Colon (tissue), 2 donors: ENCODE data around the gene EBI3.
"Not testable (repeated sequence)": the region's sequence is repeated elsewhere in the genome, so short reads cannot be mapped to it uniquely, and the experiment has no call there.

Experiments
- FAIRE-seq: peaks from 2 replicates; lab custom pipeline; 2012; peaks lifted over from hg19 to GRCh38; lab: Jason Lieb, UNC
- donor health status: control.
- donor health status: control.

The EBI3 gene

DNA sequence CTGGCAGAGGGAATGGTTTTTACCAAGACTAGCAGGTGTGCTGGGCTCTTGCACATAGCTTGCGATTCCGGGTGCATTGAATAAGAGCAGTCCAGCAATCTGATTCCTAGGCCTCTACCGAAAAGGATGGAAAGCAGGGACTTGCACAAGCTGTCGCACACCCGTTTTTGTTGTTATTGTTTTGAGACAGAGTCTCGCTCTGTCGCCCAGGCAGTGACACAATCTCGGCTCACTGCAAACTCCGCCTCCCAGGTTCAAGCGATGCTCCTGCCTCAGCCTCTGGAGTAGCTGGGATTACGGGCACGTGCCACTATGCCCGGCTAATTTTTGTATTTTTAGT is 5.5 kb downstream of the EBI3 start:
- no peak for FAIRE-seq

DNA sequence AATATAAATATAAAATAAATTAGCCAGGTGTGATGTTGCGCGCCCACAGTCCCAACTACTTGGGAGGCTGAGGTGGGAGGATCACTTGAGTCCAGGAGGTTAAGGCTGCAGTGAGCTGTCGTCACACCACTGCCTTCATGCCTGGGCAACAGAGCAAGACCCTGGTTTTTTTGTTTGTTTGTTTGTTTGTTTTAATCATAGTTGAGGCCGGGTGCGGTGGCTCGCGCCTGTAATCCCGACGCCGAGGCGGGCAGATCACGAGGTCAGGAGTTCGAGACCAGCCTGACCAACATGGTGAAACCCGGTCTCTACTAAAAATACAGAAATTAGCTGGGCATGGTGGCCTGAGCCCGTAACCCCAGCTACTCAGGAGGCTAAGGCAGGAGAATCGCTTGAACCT is 8.2 kb downstream of the EBI3 start:
- not testable (repeated sequence) for FAIRE-seq

DNA sequence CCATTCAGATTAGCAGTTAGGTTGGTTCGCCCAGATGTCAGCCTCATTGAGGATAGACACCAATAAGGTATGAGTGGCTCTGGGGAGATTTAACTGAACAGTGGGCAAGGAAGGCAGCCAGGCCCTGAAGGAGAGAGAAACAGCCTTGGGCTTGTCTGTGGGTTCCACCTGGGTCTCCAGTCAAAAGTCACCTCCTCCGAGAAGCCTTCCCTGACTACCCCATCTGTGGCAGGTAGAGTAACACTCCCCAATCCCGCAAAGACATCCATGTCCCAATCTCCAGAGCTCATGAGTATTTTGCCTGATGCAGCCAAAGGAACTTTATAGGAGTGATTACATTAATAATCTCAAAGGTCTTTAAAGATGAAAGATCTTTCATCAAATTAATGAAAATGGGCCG is 9.5 kb downstream of the EBI3 start:
- no peak for FAIRE-seq

DNA sequence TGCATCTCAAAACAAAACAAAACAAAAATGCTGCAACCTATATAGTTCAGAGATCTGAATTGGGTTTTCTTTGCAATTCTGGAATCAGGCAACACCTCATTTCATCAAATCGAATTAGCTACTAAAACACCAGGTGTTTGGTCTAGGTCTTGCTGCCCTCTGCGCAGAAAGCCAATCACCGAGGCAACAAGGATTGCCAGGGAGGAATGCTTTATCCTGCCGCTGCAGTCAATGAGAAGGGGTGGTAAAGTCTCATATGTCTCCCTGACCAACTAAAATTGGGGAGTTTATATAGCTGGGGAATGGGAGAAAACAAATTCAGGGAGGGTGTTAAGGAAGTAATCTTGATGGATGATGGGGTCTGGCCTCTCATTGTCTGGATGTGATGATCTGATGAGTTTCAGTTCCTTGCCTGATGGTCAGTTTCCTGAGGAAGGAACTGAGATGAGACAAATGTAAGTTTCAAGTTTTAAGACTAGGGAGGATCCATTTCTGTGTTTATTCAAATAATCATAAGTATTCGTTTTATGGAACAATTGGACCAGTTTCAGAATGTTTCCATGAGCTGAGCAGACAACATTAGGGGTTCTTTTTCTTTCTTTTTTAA is 12.6 kb downstream of the EBI3 start:
- FAIRE-seq = no peak

DNA sequence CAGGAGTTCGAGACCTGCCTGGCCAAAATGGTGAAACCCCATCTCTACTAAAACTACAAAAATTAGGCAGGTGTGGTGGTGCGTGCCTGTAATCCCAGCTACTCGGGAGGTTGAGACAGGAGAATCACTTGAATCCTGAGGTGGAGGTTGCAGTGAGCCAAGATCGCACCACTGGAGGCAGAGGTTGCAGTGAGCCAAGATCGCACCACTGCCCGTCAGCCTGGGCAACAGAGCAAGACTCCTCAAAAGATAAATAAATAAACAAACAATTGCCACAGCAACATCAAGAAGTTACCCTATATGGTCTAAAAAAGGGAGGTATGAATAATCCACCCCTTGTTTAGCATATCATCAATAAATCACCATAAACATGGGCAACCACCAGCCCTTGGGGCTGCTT is 16.6 kb downstream of the EBI3 start:
- not testable (repeated sequence) for FAIRE-seq

DNA sequence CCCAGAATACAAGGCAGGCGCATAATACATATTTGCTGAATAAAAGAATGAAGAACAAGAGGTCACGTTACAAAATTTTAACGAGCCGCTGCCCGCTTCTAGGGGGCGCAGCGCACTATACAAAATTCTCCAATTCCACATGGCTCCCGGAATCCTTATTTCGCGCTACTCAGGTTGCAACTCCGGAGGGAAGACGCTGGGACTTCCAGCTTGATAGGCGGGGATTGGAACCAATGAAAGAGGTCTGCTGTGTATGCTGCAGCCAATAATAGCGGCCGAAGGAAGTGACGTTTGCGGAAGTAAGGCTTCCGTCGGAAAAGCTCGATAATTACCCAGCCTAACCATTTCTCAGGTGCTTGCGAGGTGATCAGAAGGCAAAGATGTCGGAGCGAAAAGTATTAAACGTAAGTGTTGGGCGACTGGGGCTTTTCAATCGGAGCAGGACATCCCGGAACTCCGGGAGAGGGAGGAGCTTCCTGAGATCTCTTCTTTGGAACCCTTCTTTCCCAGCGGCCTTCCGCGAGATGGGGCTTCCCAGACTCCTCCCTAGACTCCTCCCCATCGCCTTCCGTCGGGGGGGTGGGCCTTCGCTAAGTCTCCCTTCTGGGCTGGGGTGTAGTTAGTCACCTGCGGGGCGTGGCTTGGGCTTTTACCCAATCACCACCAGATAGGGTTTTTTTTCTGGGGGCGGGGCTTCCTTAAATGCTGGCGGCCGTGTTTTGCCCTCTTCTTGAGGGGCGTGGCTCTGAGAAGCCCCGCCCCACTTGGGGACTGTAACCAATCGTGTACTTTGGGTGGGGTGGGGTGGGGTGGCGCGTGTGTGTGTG is 17.7 kb downstream of the EBI3 start, which contains the start of gene YJU2:
Gene YJU2, plus strand, starts transcription at position 314 of the 827 bp plus-strand sequence. Its CDS starts 67 bp downstream, at position 381.
- FAIRE-seq = no peak

DNA sequence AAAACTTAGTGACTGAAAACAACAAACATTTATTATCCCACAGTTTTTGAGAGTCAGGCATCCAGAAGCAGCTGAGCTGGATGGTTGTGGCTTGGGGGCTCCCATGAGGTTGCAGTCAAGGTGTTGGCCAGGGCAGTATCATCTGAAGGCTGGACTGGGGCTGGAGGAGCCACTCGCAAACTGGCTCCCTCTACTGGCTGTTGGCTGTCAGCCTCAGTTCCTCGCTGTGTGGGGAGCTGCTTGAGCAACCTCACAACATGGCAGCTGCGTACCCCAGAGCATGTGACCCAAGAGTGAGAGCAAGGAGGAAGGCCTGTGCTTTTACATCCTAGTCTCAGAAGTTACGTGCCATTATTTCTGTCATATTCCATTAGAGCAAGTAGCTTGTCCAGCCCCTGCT is 27.2 kb downstream of the EBI3 start:
- FAIRE-seq = no peak

DNA sequence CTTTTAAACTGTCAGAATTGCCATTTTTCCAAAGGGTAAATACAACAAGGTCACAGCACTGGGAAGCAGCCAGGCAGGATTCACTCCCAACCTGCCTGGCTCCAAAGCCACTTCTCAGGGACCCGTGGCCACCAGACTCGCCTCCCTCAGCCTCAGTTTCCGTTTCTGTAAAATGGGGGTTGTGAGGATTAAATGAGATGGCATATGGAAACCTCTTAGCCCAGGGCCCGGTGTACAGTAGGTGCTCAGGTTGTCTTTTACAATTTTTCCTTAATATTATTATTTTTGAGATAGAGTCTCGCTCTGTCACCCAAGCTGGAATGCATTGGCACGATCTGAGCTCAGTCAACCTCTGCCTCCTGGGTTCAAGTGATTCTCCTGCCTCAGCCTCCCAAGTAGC is 27.7 kb downstream of the EBI3 start:
- FAIRE-seq = no peak

DNA sequence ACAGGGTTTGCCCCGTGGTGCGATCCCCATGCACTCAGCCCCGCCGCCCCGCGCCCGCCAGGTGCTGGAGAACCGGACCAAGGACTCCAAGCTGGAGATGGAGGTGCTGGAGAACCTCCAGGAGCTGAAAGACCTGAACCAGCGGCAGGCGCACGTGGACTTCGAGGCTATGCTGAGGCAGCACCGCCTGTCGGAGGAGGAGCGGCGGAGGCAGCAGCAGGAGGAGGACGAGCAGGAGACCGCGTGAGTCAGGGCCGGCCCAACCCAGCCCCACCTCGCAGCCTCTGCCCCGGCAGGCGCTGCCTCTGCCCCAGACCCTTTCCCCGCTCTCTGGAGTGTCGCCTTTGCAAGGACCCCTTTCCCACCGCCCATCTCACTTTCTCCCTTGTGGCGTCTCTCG is 28.9 kb downstream of the EBI3 start:
- FAIRE-seq = no peak

DNA sequence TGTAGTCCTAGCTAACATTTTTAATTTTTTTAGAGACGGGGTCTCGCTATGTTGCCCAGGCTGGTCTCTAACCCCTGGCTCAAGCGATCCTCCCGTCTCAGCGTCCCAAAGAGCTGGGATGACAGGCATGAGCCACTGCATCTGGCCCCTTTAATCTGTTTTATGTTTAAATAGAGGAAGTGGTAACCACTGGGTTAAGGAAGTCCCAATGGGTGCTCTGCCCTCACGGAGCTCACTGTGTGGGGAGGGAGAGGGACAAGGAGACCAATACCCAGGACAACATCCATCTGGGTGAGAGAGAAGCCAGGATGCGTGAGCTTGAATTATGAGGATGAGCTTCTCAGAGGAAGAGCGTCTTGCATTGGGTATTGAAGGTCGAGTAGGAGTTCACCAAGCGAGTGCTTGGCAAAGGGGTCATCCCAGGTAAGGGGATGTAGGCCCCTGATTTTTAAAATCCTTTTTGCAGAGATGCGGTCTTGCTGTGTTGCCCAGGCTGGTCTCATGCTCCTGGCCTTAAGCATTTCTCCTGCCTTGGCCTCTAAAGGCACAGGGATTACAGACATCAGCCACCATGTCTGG is 31.4 kb downstream of the EBI3 start:
- no peak for FAIRE-seq

DNA sequence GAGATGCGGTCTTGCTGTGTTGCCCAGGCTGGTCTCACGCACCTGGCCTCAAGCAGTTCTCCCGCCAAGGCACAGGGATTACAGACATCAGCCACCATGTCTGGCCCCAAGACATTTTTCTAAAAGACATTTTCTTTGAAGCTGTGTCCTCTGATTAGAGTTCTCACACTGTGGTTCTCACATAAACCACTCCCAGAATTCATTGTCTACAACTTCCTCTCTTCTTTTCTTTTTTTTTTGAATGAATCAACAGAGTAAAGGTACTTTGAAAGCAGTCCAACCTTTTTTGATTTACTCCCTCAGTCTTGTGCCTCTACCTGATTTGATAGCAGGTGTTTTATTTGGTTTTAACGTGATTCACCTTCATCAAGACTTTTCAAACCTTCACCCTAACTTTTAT is 35.5 kb downstream of the EBI3 start:
- no peak for FAIRE-seq

DNA sequence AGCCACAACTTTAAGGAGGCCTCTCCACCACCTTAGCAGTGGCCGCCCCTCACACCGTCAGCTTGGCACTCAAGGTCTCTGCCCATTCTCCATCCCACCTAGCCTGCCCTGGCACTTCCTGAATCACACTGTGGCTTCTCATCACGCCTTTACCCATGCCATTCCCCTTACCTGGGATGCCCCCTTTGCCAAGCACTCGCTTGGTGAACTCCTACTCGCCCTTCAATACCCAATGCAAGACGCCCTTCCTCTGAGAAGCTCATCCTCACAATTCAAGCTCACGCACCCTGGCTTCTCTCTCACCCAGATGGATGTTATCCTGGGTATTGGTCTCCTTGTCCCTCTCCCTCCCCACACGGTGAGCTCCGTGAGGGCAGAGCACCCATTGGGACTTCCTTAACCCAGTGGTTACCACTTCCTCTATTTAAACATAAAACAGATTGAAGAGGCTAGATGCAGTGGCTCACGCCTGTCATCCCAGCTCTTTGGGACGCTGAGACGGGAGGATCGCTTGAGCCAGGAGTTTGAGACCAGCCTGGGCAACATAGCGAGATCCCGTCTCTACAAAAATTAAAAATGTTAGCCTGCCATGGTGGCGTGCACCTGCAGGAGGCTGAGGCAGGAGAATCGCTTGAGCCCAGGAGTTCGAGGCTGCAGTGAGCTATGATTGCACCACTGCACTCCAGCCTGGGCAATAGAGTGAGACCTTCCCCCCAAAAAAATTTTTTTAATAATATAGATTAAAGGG is 37.1 kb downstream of the EBI3 start:
- FAIRE-seq = no peak

DNA sequence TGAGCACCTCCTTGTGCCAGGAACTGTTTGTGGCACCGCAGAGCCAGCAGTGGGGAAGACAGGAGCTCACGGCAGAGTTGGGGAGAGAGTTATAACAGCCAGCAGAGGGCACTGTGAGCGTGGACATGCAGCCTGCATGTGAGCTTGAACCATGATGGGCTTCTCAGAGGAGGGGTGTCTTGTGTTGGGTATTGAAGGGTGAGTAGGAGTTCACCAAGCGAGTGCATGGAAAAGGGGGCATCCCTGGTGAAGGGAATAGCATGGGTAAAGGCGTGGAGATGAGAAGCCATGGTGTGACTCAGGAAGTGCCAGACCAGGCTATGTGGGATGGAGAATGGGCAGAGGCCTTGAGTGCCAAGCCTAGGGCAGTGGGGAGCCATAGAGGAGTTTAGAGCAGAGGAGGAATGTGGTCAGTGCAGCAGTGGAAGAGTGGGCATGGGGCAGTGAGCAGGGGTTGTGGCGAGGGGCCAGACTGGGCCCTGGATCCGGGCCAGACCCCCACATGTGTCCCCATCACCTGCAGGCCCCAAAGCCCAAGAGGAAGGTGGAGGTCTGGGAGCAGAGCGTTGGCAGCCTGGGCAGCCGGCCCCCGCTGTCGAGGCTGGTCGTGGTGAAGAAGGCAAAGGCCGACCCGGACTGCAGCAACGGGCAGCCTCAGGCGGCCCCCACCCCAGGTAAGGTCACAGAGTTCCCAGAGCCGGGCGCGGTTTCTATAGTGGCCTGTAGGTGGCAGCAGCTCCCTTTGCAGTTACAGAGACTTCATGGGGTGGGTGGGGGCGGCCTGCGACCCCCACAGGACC is 38.0 kb downstream of the EBI3 start:
- FAIRE-seq = no peak

DNA sequence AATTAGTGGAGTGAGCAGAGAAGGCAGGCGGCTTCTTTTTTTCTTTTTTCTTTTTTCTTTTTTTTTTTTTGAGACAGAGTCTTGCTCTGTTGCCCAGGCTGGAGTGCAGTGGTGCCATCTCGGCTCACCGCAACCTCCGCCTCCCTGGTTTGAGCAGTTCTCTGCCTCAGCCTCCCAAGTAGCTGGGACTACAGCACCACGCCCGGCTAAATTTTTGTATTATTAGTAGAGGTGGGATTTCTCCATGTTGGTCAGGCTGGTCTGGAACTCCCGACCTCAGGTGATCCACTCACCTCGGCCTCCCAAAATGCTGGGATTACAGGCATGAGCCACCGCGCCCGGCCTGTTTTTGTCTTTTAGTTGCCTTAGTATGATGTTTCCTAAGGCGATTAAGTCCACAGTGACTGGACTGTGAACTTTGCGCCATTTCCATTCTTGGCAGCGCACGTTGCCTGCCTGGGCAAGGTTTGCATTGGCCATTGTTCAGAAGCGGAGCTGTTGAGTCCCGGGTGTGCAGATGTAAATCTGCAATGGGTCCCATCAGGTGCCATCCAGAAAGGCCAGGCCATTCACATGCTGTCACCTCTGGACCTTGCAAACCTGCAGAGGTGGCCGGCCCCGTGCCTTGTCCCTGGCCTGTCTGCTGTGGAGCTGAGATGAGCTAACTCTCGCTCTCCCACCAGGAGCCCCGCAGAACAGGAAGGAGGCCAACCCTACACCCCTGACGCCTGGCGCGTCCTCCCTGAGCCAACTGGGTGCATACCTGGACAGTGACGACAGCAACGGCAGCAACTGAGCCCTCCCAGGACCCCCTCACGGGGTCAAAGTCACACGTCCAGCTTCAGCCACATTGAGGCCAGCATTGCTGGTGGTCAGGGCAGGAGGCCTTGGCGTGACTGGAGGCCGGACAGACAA is 38.8 kb downstream of the EBI3 start:
- FAIRE-seq = no peak

DNA sequence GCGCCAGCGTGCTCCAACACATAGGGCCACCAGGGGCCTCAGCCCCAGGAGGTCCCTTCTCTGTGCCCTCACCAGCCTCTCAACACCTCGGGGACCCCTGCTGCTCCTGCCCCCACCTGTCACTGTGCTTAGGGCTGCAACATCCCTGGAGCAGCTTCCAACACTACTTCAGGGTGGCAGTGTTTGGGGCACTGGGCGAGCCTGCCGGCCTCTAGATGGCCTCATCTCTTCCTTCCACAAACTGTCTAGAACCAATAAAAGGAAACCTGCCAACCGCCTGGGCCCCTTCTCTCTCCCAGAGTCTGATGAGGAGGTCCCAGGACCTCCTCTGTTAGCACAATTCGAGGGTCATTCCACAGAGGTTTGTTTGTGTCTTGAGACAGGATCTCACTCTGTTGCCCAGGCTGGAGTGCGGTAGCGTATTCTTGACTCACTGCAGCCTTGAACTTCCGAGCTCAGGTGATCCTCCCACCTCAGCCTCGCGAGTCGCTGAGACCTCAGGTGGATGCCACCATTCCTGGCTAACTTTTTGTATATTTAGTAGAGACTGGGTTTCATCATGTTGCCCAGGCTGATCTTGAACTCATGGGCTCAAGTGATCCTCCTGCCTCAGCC is 39.6 kb downstream of the EBI3 start:
- FAIRE-seq = no peak

DNA sequence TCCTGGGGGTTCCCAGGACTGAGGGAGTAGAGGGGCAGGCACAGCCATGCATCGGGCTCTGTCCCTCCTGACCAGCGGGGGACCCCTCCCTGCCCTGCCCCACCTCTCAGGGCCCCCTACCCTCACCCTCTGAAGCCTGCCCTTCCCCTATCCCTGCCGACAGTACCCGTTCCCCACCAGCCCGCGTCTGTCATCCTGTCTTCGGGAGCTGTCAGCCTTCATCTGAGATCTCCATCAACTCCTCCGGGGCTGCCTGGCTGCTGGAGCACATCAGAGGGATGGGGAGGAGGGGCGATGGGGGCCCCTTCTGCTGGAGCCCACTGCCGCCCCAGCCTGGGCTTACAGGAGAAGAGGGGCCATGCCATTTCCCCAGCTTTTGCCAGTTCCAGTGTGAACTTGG is 43.6 kb downstream of the EBI3 start:
- FAIRE-seq = no peak

DNA sequence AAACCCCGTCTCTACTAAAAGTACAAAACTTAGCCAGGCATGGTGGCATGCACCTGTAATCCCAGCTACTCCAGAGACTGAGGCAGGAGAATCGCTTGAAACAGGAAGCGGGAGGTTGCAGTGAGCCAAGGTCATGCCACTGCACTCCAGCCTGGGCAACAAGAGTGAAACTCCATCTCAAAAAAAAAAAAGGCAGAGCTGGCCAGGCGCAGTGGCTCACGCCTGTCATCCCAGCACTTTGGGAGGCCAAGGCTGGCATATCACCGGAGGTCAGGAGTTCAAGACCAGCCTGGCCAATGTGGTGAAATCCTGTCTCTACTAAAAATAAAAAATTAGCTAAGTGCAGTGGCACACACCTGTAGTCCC is 45.0 kb downstream of the EBI3 start:
- not testable (repeated sequence) for FAIRE-seq

DNA sequence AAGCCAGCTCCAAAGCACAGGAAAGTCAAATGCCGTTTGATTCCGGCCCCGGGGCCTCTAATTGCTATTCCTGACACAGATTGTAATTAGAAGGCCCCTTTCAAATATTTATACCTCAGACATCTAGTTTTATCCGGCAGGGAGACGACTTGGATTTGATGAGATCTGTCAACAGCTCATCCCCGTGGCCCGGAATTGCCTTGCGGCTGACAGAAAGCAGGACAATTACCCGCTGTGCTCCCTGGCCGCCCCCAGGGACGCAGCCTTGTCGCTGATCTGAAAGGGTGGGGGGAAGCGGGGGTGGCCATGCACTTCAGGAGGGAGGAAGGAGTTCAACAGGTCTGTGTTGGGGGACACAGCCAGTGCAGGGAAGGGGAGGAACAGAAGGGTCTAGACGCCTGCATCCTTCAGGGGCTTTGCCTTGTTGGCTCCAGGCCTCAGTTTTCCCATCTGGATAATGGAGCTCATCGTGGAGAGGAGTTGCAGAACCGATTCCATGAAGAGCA is 47.9 kb downstream of the EBI3 start:
- no peak for FAIRE-seq

DNA sequence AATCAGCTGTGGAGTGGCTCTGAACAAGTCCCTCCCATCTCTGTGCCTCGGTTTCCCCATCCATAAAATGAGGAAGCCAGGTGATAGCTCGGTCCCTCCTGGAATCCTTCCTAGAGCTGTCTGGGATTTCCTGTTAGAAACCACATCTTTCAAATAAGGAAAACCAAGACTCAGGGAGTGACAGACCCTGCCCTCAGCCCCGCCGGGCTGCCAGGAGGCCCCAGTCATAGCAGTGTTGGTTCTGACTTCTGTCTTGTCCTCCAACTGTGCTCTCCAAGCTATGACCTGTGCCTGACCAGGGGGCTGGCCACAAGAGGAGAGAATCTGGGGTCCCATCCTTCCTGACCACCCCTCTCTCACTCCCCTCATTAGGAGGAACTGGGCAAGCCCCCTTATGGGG is 48.7 kb downstream of the EBI3 start:
- no peak for FAIRE-seq
